NCI-H748 (cell line): ENCODE results near the gene KAT6B.
"Not testable (repeated sequence)": the region's sequence is repeated elsewhere in the genome, so short reads cannot be mapped to it uniquely, and the experiment has no call there.

ENCODE experiments used
- DNase-seq: peaks from one replicate; lab custom pipeline; 2025; ENCODE audit not compliant: unreplicated experiment; lab: John Stamatoyannopoulos, UW

KAT6B gene

GRCh38 chr10:74916283-74916682 is 89.9 kb downstream of the KAT6B start:
- DNase-seq, result no peak

- DNase-seq, result no peak
These were observed 91.2 kb downstream of the KAT6B start for GRCh38 chr10:74917481-74918077.

GRCh38 chr10:74919671-74920070 is 93.3 kb downstream of the KAT6B start:
- DNase-seq, result no peak

GRCh38 chr10:74921070-74921469 is 94.7 kb downstream of the KAT6B start:
- DNase-seq, result not testable (repeated sequence)

GRCh38 chr10:74921744-74922143 is 95.3 kb downstream of the KAT6B start:
- DNase-seq, result peak; percentile 26

- no peak for DNase-seq
These were observed 96.5 kb downstream of the KAT6B start for GRCh38 chr10:74922921-74923320.

- no peak for DNase-seq
These were observed 97.2 kb downstream of the KAT6B start for GRCh38 chr10:74923556-74923955.

- no peak for DNase-seq
These were observed 98.0 kb downstream of the KAT6B start for GRCh38 chr10:74924251-74924963.

GRCh38 chr10:74925291-74925690 is 98.9 kb downstream of the KAT6B start:
- no peak for DNase-seq

GRCh38 chr10:74925708-74926107 is 99.3 kb downstream of the KAT6B start:
- no peak for DNase-seq

- DNase-seq, result no peak
These were observed 100.6 kb downstream of the KAT6B start for GRCh38 chr10:74926791-74927585.

- no peak for DNase-seq
These were observed 101.3 kb downstream of the KAT6B start for GRCh38 chr10:74927701-74928100.

- no peak for DNase-seq
These were observed 102.4 kb downstream of the KAT6B start for GRCh38 chr10:74928742-74929191.

- no peak for DNase-seq
These were observed 102.8 kb downstream of the KAT6B start for GRCh38 chr10:74929197-74929596.

- DNase-seq, result peak; percentile 38
These were observed 104.6 kb downstream of the KAT6B start for GRCh38 chr10:74930965-74931364.

GRCh38 chr10:74932648-74933047 is 106.2 kb downstream of the KAT6B start:
- DNase-seq, result peak; percentile 22

GRCh38 chr10:74934100-74934812 is 107.9 kb downstream of the KAT6B start:
- DNase-seq, result no peak

- no peak for DNase-seq
These were observed 110.3 kb downstream of the KAT6B start for GRCh38 chr10:74936577-74937265.

- no peak for DNase-seq
These were observed 111.0 kb downstream of the KAT6B start for GRCh38 chr10:74937266-74937856.

- no peak for DNase-seq
These were observed 117.8 kb downstream of the KAT6B start for GRCh38 chr10:74944205-74944604.
